Activated T-cell treated with anti-CD3 and anti-CD28 coated beads, Interleukin-2, amount 50 U/mL, for 72 hours (primary cell): ENCODE measurements around the gene TMUB2. TPM values are rescaled to one million over a fixed set of nuclear protein-coding genes. Genes with fewer than 3 reads are reported as not detected.

Source experiments
- ATAC-seq, 2 donors: fragments of 150-1000 bp; cut with Tn5 transposase; replicated peaks in 1 of 2; 2 replicates each; pipeline ENCODE4 v1.10.0; 2021; ENCODE audit warnings: moderate library complexity in 2 of 2, mild to moderate bottlenecking in 1 of 2
- DNase-seq, 2 donors: peaks; one replicate each; pipeline ENCODE4 v3.0.0; 2021 to 2022; ENCODE audit warnings: mixed read lengths in 1 of 2
- H3K27ac Mint-ChIP-seq: one replicate; pipeline ENCODE4 v1.8.0; 2022; ENCODE audit warnings: mild to moderate bottlenecking, moderate library complexity, mixed read lengths
- H3K27me3 Mint-ChIP-seq: one replicate; pipeline ENCODE4 v1.8.0; 2022; ENCODE audit warnings: low read depth, mixed read lengths
- H3K36me3 Mint-ChIP-seq, 2 donors: one replicate each; pipeline ENCODE4 v1.8.0; 2022; ENCODE audit warnings: mixed read lengths in 2 of 2, mild to moderate bottlenecking in 1 of 2; ENCODE audit not compliant: insufficient read depth in 2 of 2
- H3K4me1 Mint-ChIP-seq: one replicate; pipeline ENCODE4 v1.8.0; 2022; ENCODE audit warnings: low read depth, mixed read lengths
- H3K4me3 Mint-ChIP-seq, 2 donors: one replicate each; pipeline ENCODE4 v1.8.0; 2022; ENCODE audit warnings: mild to moderate bottlenecking in 2 of 2, mixed read lengths in 2 of 2, moderate library complexity in 2 of 2
- H3K9me3 Mint-ChIP-seq, 2 donors: one replicate each; pipeline ENCODE4 v1.8.0; 2022; ENCODE audit warnings: mixed read lengths in 2 of 2
- total RNA-seq, 2 donors: library from RNA; stranded (reverse); gene quantifications; one replicate each; pipeline ENCODE4 v1.2.3, GENCODE V29; 2022

The TMUB2 gene
- total RNA-seq, 2 donors from 2014 or later, result 40.8 to 46.2 TPM

DNA sequence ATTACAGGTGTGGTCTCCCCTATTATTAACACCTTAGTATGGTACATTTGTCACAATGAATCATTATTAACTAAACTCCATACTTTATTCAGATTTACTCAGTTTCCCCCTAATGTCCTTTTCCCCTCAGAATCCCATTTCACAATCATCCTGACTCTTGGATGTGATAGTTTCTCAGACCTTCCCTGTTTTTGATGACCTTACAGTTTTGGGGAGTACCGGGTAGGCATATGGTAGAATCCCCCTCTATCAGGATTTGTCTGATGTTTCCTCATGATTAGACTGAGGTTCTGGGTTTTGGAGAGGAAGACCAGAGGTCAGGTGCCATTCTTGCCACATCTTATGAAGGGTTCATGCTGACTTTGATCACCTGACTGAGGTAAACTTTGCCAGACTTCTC, 22.3 kb upstream of the TMUB2 start:
- no peak overlapping the region for H3K4me3 Mint-ChIP-seq
- ATAC-seq (no peak), DNase-seq (no peak)
- H3K4me1 Mint-ChIP-seq, result peaks cover 13% of the 10 kb centered on the region
- H3K27ac Mint-ChIP-seq, result no peak overlapping the region
- H3K36me3 Mint-ChIP-seq, result peaks cover 0 to 3% of the 10 kb centered on the region in 2 donors
- no peaks in the 10 kb centered on the region for H3K9me3 Mint-ChIP-seq
- no peaks in the 10 kb centered on the region for H3K27me3 Mint-ChIP-seq

DNA sequence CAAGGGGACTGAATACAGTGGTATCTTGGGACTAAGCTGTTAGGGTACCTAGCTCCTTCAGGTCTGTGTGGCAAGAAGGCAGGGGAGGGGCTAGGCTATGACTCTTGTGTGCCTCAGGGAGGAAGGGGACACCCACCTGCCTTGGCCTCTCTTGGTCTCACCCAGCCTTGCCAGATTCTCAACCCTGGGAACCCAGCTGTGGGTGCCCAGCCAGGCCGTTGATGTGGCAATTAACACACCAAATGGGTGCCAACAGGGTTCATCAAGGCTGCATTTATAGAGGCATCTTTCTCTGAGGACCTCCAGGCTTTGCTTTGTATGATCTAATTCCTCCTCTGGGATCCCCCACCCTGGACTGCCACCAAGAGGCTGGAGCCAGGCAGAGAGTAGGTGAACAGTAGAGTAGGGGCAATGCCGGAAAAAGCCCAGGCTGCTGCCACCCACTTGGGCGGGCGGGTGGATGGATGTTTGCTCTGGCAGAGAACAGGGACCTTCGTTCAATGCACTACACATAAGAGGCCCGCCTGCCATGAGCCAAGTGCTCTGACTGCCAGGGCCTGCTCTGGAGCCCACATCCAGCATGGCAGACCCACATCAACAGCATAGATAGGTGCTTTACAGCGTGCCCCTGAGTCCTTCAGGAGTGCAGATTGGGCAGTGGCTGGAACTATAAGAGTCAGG, 19.5 kb upstream of the TMUB2 start:
- Mint-ChIP-seq H3K36me3 (peaks cover 0 to 2% of the 10 kb centered on the region in 2 donors), H3K4me1 (peaks cover 11% of the 10 kb centered on the region), H3K9me3 (no peaks in the 10 kb centered on the region), H3K27me3 (no peaks in the 10 kb centered on the region), H3K27ac (peak overlapping the region; percentile 5), H3K4me3 (no peak overlapping the region)
- ATAC-seq (no peak), DNase-seq (no peak)

DNA sequence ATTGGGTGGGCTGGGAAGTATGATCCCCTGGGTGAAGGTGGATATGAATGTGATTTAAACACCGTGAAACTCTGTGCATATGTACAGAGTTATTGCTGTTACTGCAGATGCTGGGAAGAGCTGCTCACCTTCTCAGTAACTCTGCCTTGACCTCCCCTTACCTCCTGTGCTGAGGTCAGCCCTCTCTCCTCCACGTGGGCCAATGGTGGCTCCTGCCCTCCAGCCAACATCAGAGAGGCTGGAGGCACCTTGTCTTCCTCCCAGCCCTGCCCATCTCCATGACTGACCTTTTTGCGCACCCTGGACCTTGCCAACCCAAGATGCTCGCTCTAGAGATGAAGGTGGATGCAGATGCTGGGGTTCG, 16.7 kb upstream of the TMUB2 start:
- Mint-ChIP-seq H3K4me1 (peaks cover 11% of the 10 kb centered on the region), H3K36me3 (peaks cover 0 to 2% of the 10 kb centered on the region in 2 donors), H3K27ac (no peak overlapping the region), H3K9me3 (no peaks in the 10 kb centered on the region), H3K4me3 (no peak overlapping the region), H3K27me3 (no peaks in the 10 kb centered on the region)
- DNase-seq (no peak), ATAC-seq (no peak)

DNA sequence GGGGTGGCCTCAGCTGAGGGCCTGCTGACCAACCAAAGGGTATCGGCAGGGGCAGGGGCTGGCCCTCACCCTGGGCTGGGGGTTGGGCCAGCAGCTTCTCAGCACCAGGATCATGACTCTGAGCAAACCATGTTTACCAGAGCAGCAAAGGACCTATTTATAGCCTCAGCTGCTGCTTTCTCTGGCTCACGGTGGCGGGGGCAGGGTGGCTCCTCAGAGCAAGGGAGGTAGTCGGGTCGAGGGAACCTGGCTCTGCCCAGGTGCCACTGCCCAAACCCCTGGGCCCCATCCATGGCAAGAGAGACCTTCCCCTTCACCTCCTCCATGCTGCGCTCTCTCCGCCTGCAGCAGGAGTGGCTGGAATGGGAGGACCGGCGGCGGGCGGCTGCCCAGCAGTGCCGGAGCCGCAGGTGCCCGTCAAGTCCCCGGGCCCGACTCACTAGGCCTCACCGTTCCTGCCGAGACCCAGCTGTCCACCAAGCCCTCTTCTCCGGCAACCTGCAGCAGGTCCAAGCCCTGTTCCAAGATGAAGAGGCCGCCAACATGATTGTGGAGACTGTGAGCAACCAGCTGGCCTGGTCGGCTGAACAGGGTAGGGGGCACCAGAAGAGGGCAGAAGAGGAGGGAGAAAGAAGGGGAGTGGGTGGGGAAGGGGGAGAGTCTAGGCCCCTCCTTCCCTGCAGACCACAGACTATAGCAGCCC, 16.1 kb upstream of the TMUB2 start, which contains the start of gene ASB16:
TSS of gene ASB16 (plus strand) at position 206 of the 703 bp plus-strand sequence. CDS start at position 292, 86 bp downstream.
- no peaks in the 10 kb centered on the region for H3K9me3 Mint-ChIP-seq
- H3K27ac Mint-ChIP-seq, result no peak within 1 kb of the TSS
- ATAC-seq (no peak), DNase-seq (no peak)
- H3K27me3 Mint-ChIP-seq, result no peaks in the 10 kb centered on the region
- H3K4me3 Mint-ChIP-seq, result no peak within 1 kb of the TSS
- H3K4me1 Mint-ChIP-seq, result peaks cover 11% of the 10 kb centered on the region
- H3K36me3 Mint-ChIP-seq, result peaks cover 0 to 2% of the 10 kb centered on the region in 2 donors

DNA sequence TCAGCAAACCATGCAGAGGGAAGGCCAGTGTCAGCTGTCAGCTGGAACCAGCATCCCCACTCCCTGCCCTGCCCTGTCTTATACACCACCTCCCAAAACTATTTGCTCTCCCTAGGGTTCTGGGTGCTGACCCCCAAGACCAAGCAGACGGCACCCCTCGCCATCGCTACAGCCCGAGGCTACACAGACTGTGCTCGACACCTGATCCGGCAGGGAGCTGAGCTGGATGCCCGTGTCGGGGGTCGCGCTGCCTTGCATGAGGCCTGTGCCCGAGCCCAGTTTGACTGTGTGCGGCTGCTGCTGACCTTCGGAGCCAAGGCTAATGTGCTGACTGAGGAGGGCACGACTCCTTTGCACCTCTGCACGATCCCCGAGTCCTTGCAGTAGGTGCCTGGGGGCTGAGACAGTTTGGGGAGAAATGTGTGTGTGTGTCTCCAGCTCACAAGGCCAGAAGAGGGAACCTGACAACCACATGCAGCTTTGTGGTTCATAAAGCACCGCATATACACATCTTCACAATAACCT, 14.8 kb upstream of the TMUB2 start:
- H3K4me1 Mint-ChIP-seq, result peaks cover 16% of the 10 kb centered on the region
- peaks cover 0 to 2% of the 10 kb centered on the region in 2 donors for H3K36me3 Mint-ChIP-seq
- ATAC-seq (no peak), DNase-seq (no peak)
- H3K9me3 Mint-ChIP-seq, result no peaks in the 10 kb centered on the region
- no peaks in the 10 kb centered on the region for H3K27me3 Mint-ChIP-seq
- H3K27ac Mint-ChIP-seq, result no peak overlapping the region
- H3K4me3 Mint-ChIP-seq, result no peak overlapping the region

DNA sequence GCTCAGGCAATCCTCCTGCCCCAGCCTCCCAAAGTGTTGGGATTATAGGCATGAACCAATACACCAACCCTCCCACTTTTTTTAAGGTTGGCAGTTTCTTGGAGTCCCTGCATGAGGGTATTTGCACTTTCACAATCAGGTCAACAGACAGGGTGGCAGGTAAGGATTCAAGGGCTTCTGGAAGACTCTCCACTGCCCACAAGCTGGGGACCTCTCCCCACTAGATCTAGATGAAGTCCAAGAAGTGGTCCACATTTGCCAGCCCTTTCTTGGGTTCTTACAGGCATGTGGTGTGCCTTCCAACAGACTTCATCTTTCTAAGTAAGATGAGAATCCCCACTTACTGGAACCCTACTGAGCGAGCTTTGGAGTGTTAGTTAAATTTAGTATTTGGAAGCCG, 12.3 kb upstream of the TMUB2 start:
- H3K4me3 Mint-ChIP-seq, result no peak overlapping the region
- H3K4me1 Mint-ChIP-seq, result peaks cover 4% of the 10 kb centered on the region
- H3K27me3 Mint-ChIP-seq, result no peaks in the 10 kb centered on the region
- H3K9me3 Mint-ChIP-seq, result no peaks in the 10 kb centered on the region
- DNase-seq (no peak), ATAC-seq (no peak)
- H3K27ac Mint-ChIP-seq, result no peak overlapping the region
- H3K36me3 Mint-ChIP-seq, result peaks cover 0 to 2% of the 10 kb centered on the region in 2 donors

DNA sequence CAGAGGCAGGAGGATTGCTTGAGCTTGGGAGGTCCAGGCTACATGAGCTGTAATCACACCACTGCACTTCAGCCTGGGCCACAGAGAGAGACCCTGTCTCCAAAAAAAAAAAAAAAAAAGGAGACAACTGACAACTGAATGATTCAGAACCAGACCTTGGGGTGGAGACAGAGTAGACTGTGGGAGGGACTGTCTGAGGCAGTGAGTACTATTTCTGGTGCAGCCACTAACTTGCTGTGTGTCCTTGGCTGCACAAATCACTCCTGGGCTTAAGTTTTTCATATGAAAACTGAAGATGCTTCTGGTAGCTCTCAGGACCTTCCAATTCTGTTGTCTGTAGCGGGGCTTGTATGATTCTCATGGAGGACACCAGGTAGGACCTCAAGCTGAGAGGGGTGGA, 10.5 kb upstream of the TMUB2 start:
- Mint-ChIP-seq H3K4me3 (no peak overlapping the region), H3K27ac (no peak overlapping the region), H3K36me3 (peaks cover 0 to 2% of the 10 kb centered on the region in 2 donors), H3K4me1 (peaks cover 4% of the 10 kb centered on the region), H3K27me3 (no peaks in the 10 kb centered on the region), H3K9me3 (no peaks in the 10 kb centered on the region)
- ATAC-seq, result peak in 1 of 2 donors; percentile 48
- no peak for DNase-seq

DNA sequence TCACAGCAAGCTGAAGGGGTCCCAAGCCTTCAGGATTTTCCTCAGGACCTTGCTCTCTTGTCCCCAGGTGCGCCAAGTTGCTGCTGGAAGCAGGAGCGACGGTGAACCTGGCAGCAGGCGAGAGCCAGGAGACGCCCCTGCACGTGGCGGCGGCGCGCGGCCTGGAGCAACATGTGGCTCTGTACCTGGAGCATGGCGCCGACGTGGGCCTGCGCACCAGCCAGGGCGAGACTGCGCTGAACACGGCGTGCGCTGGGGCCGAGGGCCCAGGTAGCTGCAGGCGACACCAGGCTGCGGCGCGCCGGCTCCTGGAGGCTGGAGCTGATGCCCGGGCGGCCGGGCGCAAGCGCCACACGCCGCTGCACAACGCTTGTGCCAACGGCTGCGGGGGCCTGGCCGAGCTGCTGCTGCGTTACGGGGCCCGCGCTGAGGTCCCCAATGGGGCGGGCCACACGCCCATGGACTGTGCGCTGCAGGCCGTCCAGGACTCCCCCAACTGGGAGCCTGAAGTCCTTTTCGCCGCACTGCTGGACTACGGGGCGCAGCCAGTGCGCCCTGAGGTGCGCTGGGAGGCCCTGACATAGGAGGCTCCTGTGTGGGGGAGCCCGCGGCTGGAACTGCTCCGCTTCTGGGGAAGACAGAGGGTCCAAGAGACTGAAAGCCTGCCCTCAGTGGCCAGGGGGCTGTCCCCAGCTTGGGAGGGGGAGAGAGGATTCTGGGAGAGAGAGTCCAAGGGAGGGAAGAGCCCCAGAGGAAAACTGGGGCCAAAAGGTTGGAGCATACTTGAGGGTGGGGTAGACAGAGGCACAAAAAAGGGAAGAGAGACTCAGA, 9.9 kb upstream of the TMUB2 start:
- peaks cover 4% of the 10 kb centered on the region for H3K4me1 Mint-ChIP-seq
- DNase-seq, result no peak
- H3K9me3 Mint-ChIP-seq, result no peaks in the 10 kb centered on the region
- H3K36me3 Mint-ChIP-seq, result peaks cover 3 to 4% of the 10 kb centered on the region in 2 donors
- H3K27ac Mint-ChIP-seq, result no peak overlapping the region
- no peak overlapping the region for H3K4me3 Mint-ChIP-seq
- H3K27me3 Mint-ChIP-seq, result no peaks in the 10 kb centered on the region
- ATAC-seq, result no peak

DNA sequence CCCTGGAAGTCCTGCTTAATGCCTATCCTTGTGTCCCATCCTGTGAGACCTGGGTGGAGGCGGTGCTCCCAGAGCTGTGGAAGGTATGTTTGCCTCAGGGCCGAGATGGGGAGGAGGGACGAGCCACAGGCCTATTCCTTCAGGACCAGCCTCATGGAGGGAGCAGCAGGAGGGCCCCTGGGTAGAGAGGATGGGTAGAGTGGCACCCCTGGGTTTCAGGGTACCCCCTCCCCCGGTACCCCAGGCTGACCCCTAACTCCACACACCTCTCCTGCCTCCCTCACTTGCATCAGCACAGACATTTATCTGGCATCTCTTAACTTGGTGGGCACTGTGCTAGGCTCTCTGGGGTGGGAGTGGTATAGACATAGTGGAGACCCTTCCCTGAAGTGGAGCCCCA, 9.1 kb upstream of the TMUB2 start:
- peaks cover 4% of the 10 kb centered on the region for H3K4me1 Mint-ChIP-seq
- no peak overlapping the region for H3K27ac Mint-ChIP-seq
- no peaks in the 10 kb centered on the region for H3K9me3 Mint-ChIP-seq
- peak in 1 of 2 donors; percentile 7 for ATAC-seq
- no peak for DNase-seq
- peaks cover 3 to 4% of the 10 kb centered on the region in 2 donors for H3K36me3 Mint-ChIP-seq
- no peaks in the 10 kb centered on the region for H3K27me3 Mint-ChIP-seq
- no peak overlapping the region for H3K4me3 Mint-ChIP-seq

DNA sequence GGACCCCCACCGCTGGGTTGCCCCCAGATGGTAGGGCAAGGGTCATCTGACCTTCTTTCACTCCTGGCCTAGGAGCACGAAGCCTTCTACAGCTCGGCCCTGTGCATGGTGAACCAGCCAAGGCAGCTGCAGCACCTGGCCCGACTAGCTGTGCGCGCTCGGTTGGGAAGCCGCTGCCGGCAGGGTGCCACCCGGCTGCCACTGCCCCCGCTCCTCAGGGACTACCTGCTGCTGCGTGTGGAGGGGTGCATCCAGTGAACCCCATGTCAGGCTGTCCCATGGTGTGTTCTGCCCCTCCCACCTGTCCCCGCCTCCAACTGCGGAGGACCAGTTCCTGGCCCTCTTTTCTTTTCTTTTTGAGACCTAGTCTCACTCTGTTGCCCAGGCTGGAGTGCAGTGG, 8.6 kb upstream of the TMUB2 start:
- H3K27me3 Mint-ChIP-seq, result no peaks in the 10 kb centered on the region
- ATAC-seq (no peak), DNase-seq (no peak)
- H3K36me3 Mint-ChIP-seq, result peaks cover 3 to 4% of the 10 kb centered on the region in 2 donors
- H3K4me1 Mint-ChIP-seq, result peaks cover 5% of the 10 kb centered on the region
- H3K9me3 Mint-ChIP-seq, result no peaks in the 10 kb centered on the region
- H3K27ac Mint-ChIP-seq, result no peak overlapping the region
- no peak overlapping the region for H3K4me3 Mint-ChIP-seq

DNA sequence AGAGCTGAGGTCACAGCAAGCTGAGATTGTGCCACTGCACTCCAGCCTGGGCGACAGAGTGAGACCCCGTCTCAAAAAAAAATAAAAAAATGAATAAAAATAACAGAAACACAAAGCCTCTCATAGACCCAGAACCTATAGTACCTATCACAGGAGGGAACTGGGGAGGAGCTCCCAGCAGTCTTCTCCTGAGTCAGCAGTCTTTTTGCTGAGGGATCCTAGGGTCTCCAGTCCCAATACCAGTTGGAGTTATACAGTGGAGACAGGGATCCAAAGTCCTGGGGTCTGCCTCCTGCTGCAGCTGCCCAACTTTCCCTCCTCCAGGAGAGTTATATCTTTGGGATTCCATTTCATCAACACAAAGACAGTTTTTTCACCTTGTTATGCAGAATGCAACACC, 3.7 kb upstream of the TMUB2 start:
- ATAC-seq (no peak), DNase-seq (no peak)
- Mint-ChIP-seq H3K4me1 (peaks cover 39% of the 10 kb centered on the region), H3K27me3 (no peaks in the 10 kb centered on the region), H3K27ac (no peak overlapping the region), H3K9me3 (no peaks in the 10 kb centered on the region), H3K4me3 (no peak overlapping the region), H3K36me3 (peaks cover 8% of the 10 kb centered on the region in 2 donors)

DNA sequence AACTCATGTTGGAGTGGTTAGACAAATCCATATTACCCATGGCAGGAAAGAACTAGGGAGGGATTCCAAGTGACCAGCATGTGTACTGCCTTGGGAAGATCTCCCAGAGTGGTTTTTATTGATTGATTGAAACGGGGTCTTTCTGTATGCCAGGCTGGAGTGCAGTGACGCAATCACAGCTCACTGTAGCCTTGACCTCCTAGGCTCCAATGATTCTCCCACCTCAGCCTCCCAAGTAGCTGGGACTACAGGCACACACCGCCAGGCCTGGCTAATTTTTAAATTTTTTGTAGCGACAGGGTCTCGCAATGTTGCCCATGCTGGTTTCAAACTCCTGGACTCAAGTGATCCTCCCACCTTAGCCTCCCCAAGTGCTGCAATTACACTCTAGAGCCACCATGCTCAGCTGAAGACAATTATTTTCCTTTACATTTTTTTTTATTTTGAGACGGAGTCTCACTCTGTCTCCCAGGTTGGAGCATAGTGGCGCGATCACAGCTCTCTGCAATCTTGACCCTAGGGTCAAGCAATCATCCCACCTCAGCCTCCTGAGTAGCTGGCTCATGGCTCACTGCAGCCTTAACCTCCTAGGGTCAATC, 2.5 kb upstream of the TMUB2 start:
- Mint-ChIP-seq H3K27ac (no peak overlapping the region), H3K4me1 (peaks cover 49% of the 10 kb centered on the region), H3K4me3 (no peak overlapping the region), H3K9me3 (no peaks in the 10 kb centered on the region), H3K36me3 (peaks cover 8% of the 10 kb centered on the region in 2 donors), H3K27me3 (no peaks in the 10 kb centered on the region)
- no peak for ATAC-seq
- no peak for DNase-seq
